GM06990 (cell line): ENCODE measurements around the gene SMIM45.

Experiments
- DNase-seq: peaks from one replicate; pipeline ENCODE4 v3.0.0-alpha.2; 2011; ENCODE audit not compliant: insufficient read length; ENCODE audit errors: extremely low read depth
- H3K27me3 ChIP-seq: replicated peaks from 2 replicates; pipeline ENCODE4 v1.6.0; 2011; ENCODE audit warnings: low read length; ENCODE audit not compliant: control insufficient read depth, insufficient read depth
- H3K36me3 ChIP-seq: 2 replicates; pipeline ENCODE4 v1.5.1; 2011; ENCODE audit warnings: low read length; ENCODE audit not compliant: control insufficient read depth, insufficient read depth
- H3K4me3 ChIP-seq: replicated peaks from 2 replicates; pipeline ENCODE4 v1.5.1; 2011; ENCODE audit warnings: low read depth, mild to moderate bottlenecking, control low read depth, low read length
- TF ChIP-seq, protein P1 (sequence below): IDR thresholded peaks from 2 replicates; pipeline ENCODE4 v1.5.1; 2011; ENCODE audit warnings: low read length, control low read depth, mild to moderate bottlenecking, inconsistent platforms; ENCODE audit not compliant: insufficient read depth, poor library complexity, severe bottlenecking

SMIM45 gene

GRCh38 chr22:41971431-41971830 lies 19.5 kb downstream of the SMIM45 start:
- DNase-seq: no peak
- Histone ChIP-seq H3K27me3 (peaks cover 1% of the 10 kb centered on the region; the same call in 1 of the 2 replicates), H3K4me3 (no peak overlapping the region), H3K36me3 (no peaks in the 10 kb centered on the region)
- TF ChIP-seq, protein P1, sequence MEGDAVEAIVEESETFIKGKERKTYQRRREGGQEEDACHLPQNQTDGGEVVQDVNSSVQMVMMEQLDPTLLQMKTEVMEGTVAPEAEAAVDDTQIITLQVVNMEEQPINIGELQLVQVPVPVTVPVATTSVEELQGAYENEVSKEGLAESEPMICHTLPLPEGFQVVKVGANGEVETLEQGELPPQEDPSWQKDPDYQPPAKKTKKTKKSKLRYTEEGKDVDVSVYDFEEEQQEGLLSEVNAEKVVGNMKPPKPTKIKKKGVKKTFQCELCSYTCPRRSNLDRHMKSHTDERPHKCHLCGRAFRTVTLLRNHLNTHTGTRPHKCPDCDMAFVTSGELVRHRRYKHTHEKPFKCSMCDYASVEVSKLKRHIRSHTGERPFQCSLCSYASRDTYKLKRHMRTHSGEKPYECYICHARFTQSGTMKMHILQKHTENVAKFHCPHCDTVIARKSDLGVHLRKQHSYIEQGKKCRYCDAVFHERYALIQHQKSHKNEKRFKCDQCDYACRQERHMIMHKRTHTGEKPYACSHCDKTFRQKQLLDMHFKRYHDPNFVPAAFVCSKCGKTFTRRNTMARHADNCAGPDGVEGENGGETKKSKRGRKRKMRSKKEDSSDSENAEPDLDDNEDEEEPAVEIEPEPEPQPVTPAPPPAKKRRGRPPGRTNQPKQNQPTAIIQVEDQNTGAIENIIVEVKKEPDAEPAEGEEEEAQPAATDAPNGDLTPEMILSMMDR: no peak

- TF ChIP-seq, protein P1: no peak
- Histone ChIP-seq H3K27me3 (peaks cover 1% of the 10 kb centered on the region; the same call in 1 of the 2 replicates), H3K4me3 (no peak overlapping the region), H3K36me3 (no peaks in the 10 kb centered on the region)
- no peak for DNase-seq
Observed at GRCh38 chr22:41974691-41975290, 22.8 kb downstream of the SMIM45 start.

DNA sequence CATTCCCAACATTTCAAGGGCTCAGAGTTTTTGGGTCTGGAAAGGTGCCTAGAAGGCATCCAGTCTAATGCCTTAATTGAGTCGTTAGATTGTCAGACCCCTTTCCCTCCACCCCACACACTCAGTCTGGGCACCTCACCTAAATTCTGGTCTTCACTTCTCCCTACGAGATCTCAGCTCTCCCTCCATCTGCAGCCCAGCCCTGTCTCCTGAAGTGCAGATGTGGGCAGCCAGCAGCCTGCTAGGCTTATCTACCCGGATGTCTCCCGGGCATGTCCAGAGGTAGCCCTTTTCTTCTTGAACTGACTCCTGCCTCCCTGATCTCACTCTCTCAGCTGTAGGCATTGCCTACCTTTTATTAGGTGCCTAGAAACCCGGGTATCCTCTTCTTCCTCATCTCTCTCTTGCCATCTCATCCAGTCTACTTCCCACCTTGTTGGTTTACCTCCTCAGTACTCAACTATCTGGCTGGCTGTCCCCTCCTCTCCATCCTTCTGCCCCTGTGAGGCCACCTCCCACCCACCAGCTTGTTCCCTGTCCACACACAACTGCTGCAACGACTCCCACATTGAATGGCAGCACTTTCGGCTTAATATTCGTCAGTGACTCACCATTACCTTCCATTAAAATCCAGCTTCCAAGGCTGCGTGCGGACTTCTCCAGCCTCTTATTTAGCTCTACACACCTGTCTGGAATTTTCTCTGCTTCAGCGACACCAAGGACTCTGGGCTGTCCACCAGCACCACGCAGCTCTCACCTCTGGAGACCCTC lies 23.5 kb downstream of the SMIM45 start:
- TF ChIP-seq, protein P1: no peak
- DNase-seq: no peak
- H3K4me3 ChIP-seq: no peak overlapping the region
- H3K27me3 ChIP-seq: peaks cover 1% of the 10 kb centered on the region; the same call in 1 of the 2 replicates
- no peaks in the 10 kb centered on the region for H3K36me3 ChIP-seq

- Histone ChIP-seq H3K36me3 (no peaks in the 10 kb centered on the region), H3K27me3 (peaks cover 1% of the 10 kb centered on the region; the same call in 1 of the 2 replicates), H3K4me3 (peak overlapping the region; percentile 53)
- DNase-seq: peak; percentile 43
- TF ChIP-seq, protein P1: no peak
Observed at GRCh38 chr22:41976070-41976901, 24.3 kb downstream of the SMIM45 start.

DNA sequence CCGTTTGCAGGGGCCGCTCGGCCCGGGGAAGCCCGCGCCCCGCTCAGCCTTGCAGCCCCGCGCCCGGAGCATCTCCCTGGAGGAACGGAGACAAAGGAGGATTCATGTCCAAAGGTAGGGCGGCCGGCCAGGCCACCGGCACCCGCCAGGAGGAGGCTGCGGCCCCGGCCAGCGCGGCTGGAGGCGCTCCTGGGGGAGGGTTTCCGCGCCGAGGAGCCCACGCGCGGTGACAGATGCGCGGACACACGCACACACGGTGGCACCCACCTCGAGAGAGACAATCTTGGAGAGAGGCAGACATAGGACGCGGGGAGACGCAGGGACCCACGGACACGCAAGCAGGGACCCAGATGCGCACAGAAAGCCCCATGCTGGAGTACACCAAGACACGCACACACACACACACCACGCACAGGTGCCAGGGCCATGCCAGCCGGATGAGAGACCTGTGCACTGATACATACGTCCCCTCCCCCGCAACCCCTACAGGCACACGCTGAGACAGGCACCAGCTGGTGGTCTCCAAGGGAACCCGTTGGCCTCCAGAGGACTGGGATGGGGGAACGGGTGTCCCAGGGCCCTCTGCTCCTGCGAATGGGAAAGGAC lies 25.1 kb downstream of the SMIM45 start:
- Histone ChIP-seq H3K4me3 (peak overlapping the region; percentile 51), H3K27me3 (peaks cover 1% of the 10 kb centered on the region; the same call in 1 of the 2 replicates), H3K36me3 (no peaks in the 10 kb centered on the region; the same call in 1 of the 2 replicates)
- no peak for DNase-seq
- TF ChIP-seq, protein P1: no peak
